Tibial nerve (tissue), 4 donors: Measurements from ENCODE around the gene PELO. TPM values are rescaled to one million over a fixed set of nuclear protein-coding genes. Genes with fewer than 3 reads are reported as not detected.

ENCODE experiments used
- DNase-seq, 2 donors: peaks; one replicate each; pipeline ENCODE4 v3.0.0-alpha.2; 2019; ENCODE audit warnings: low spot score in 2 of 2
- H3K27ac ChIP-seq, 4 donors: fragments of 200-600 bp; sonication (generic) in 3 of 4; one replicate each; pipeline ENCODE4 v1.5.1; 2017 to 2019; ENCODE audit warnings: mild to moderate bottlenecking in 1 of 4
- H3K27me3 ChIP-seq, 2 donors: fragments of 200-600 bp; sonication (generic) in 1 of 2; one replicate each; pipeline versions ENCODE4 v1.5.1 to v1.6.0; 2017 to 2019
- H3K36me3 ChIP-seq, 3 donors: fragments of 200-600 bp; sonication (generic); one replicate each; pipeline ENCODE4 v1.5.1; 2018 to 2019
- H3K4me1 ChIP-seq, 4 donors: fragments of 200-600 bp; sonication (generic) in 3 of 4; one replicate each; pipeline ENCODE4 v1.5.1; 2017 to 2019
- H3K4me3 ChIP-seq, 4 donors: fragments of 200-600 bp; sonication (generic) in 3 of 4; one replicate each; pipeline ENCODE4 v1.5.1; 2017 to 2019; ENCODE audit warnings: mild to moderate bottlenecking in 1 of 4, moderate library complexity in 1 of 4
- H3K9me3 ChIP-seq, 4 donors: fragments of 200-600 bp; sonication (generic) in 3 of 4; one replicate each; pipeline ENCODE4 v1.5.1; 2017 to 2019
- CTCF ChIP-seq, 5 experiments: fragments of 200-600 bp in 3 of 5; fragments of 450-650 bp in 2 of 5; sonication (generic) in 3 of 5; IDR thresholded peaks; one replicate each; pipeline ENCODE4 v1.5.1; 2016 to 2019; ENCODE audit warnings: antibody characterized with exemption in 5 of 5, mild to moderate bottlenecking in 3 of 5, moderate library complexity in 2 of 5
- EP300 ChIP-seq, 2 donors: sonication (generic); formaldehyde crosslinking; IDR thresholded peaks; one replicate each; pipeline ENCODE4 v1.6.1; 2017; ENCODE audit warnings: antibody characterized with exemption in 2 of 2, mild to moderate bottlenecking in 1 of 2
- POLR2A ChIP-seq, 2 donors: fragments of 450-650 bp; IDR thresholded peaks; one replicate each; pipeline ENCODE4 v1.6.1; 2017; ENCODE audit warnings: antibody characterized with exemption in 2 of 2, mild to moderate bottlenecking in 2 of 2, moderate library complexity in 2 of 2
- WGBS, 2 donors: methylation state at CpG; one replicate each; pipeline ENCODE4 v1.1.5; 2018; 5-methylcytosine and 5-hydroxymethylcytosine counted together
- total RNA-seq, 4 donors: library from RNA; depleted of rRNA; stranded (reverse); fragments of >200 nt; gene quantifications; one replicate each; pipeline ENCODE4 v1.1.0, GENCODE V29; 2016

PELO gene
- total RNA-seq, 4 donors from 2014 or later, result 8.4 to 17.8 (median 16.6) TPM

- H3K27me3 ChIP-seq, result no peaks in the 10 kb centered on the region
- no peaks in the 10 kb centered on the region for H3K36me3 ChIP-seq
- H3K4me1 ChIP-seq, result no peaks in the 10 kb centered on the region
- H3K27ac ChIP-seq, result no peak overlapping the region
- no peak for DNase-seq
- TF ChIP-seq CTCF (IDR thresholded peaks at IDR 0.05) (no peak), POLR2A (IDR thresholded peaks at IDR 0.05) (no peak), EP300 (IDR thresholded peaks at IDR 0.05) (no peak)
- no peaks in the 10 kb centered on the region for H3K9me3 ChIP-seq
- H3K4me3 ChIP-seq, result no peak overlapping the region
- 89 to 94% methylated on average over 2 of the region's 2 CpGs for WGBS, 2 donors
Observed at GRCh38 chr5:52776116-52776515, 11.6 kb upstream of the PELO start.

DNA sequence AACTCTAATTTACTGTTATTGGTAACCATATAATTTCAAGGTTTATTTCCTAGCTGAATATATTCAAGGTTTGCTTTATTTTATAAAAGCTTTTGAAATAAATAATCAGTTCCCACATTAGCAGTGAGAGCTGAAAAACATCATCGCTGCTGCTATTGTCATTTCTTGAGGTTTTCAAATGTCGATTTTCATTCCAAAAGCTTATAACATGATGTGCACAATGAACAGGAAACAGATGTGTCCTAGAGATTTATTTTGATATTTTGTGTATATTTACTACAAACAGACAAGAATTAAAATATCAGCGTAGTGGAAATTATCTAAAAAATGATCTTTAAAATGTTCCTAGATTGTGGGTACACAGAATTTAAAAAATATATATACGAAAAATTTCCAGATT, 10.5 kb upstream of the PELO start:
- Histone ChIP-seq H3K9me3 (no peaks in the 10 kb centered on the region), H3K27me3 (no peaks in the 10 kb centered on the region), H3K27ac (no peak overlapping the region), H3K4me3 (no peak overlapping the region), H3K36me3 (no peaks in the 10 kb centered on the region), H3K4me1 (no peaks in the 10 kb centered on the region)
- no peak for TF ChIP-seq CTCF (IDR thresholded peaks at IDR 0.05)
- TF ChIP-seq POLR2A (IDR thresholded peaks at IDR 0.05), result no peak
- no peak for TF ChIP-seq EP300 (IDR thresholded peaks at IDR 0.05)
- DNase-seq, result no peak
- WGBS, 2 donors, result 83% methylated on average over 4 of the region's 4 CpGs

- WGBS, 2 donors, result 86% methylated on average over 1 of the region's 1 CpG
- Histone ChIP-seq H3K27me3 (no peaks in the 10 kb centered on the region), H3K27ac (no peak overlapping the region), H3K9me3 (no peaks in the 10 kb centered on the region), H3K4me3 (no peak overlapping the region), H3K4me1 (peaks cover 0 to 6% (median 0%) of the 10 kb centered on the region in 4 donors), H3K36me3 (no peaks in the 10 kb centered on the region)
- no peak for TF ChIP-seq POLR2A (IDR thresholded peaks at IDR 0.05)
- no peak for TF ChIP-seq EP300 (IDR thresholded peaks at IDR 0.05)
- no peak for TF ChIP-seq CTCF (IDR thresholded peaks at IDR 0.05)
- DNase-seq, result no peak
Observed at GRCh38 chr5:52778781-52779180, 8.9 kb upstream of the PELO start.

DNA sequence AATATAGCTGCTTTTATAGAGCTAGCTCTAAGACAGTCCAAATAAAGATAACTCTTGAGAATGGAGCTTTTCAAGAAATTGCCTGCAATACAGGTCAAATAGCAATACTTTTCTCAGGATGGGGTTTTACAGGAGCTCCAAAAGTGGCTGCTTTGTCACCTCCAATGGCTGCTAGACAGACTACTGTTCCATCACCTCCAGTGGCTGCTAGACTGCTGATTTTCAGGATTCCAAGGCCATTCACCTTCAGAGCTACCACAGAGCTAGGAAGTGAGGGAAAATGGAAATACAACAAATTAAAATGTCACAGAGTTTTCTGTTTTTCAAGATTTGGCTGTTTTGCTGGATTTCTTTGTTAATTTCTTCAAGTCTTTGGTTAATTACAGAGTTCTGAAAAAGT, 8.5 kb upstream of the PELO start:
- DNase-seq, result no peak
- Histone ChIP-seq H3K4me1 (peaks cover 0 to 6% (median 0%) of the 10 kb centered on the region in 4 donors), H3K27me3 (no peaks in the 10 kb centered on the region), H3K27ac (no peak overlapping the region), H3K36me3 (no peaks in the 10 kb centered on the region), H3K4me3 (no peak overlapping the region), H3K9me3 (no peaks in the 10 kb centered on the region)
- TF ChIP-seq EP300 (IDR thresholded peaks at IDR 0.05) (no peak), POLR2A (IDR thresholded peaks at IDR 0.05) (no peak), CTCF (IDR thresholded peaks at IDR 0.05) (no peak)

GRCh38 chr5:52783226-52783959, 4.3 kb upstream of the PELO start:
- WGBS, 2 donors, result 41 to 50% methylated on average over 2 of the region's 2 CpGs
- Histone ChIP-seq H3K4me1 (peaks cover 0 to 19% (median 6%) of the 10 kb centered on the region in 4 donors), H3K27me3 (no peaks in the 10 kb centered on the region), H3K36me3 (no peaks in the 10 kb centered on the region), H3K27ac (no peak overlapping the region), H3K9me3 (no peaks in the 10 kb centered on the region), H3K4me3 (no peak overlapping the region)
- no peak for TF ChIP-seq CTCF (IDR thresholded peaks at IDR 0.05)
- TF ChIP-seq EP300 (IDR thresholded peaks at IDR 0.05), result peak in 1 of 2 donors; percentile 12
- TF ChIP-seq POLR2A (IDR thresholded peaks at IDR 0.05), result no peak
- DNase-seq, result no peak
